NCI-H524 treated with DMSO at 0.1 percent for 48 hours (cell line): ENCODE measurements around the gene PDE1A.
"Not testable (repeated sequence)": the region's sequence is repeated elsewhere in the genome, so short reads cannot be mapped to it uniquely, and the experiment has no call there.

Experiments used
- DNase-seq: peaks from one replicate; lab custom pipeline; 2025; lab: John Stamatoyannopoulos, UW

Gene PDE1A

GRCh38 chr2:182358601-182359000 is 68.2 kb downstream of the PDE1A start:
- no peak for DNase-seq

GRCh38 chr2:182355815-182356214 is 71.0 kb downstream of the PDE1A start:
- no peak for DNase-seq

DNA sequence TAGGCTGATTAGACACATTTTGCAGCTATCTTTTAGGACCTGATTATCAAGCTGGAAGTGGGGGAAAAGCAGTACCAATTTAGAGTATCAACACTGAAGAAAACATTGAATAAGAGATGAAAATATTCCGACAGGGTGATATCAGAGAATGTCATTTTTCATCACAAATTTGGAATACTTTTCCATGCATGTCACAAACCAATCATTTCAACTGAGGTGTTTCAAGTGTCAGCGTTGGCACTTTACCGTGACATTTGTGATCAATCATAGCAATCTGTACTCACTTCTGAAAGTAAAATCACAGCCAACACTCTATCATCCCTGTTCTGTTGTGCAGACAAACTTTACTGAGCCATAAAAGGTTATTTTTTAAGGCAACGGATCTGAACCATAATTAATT is 75.4 kb downstream of the PDE1A start:
- DNase-seq: no peak

DNA sequence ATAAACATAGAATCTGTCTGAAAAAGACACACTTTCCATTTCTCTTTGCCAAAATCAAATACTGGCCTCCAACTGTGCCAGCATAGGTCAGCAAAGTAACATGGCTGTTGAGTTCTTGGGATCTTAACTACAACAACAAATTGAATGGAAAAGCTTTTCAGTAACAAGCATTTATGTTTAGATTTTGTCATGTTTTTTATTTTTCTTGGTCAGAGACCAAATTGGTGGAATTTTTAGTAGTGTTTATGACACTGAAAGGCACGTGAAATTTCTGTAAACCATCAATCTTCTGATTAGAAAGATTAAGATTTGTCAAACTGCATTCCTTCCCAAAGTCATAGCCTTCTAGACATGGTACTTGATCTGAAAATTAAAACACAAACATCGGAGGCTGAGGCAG is 77.6 kb downstream of the PDE1A start:
- DNase-seq: no peak

DNA sequence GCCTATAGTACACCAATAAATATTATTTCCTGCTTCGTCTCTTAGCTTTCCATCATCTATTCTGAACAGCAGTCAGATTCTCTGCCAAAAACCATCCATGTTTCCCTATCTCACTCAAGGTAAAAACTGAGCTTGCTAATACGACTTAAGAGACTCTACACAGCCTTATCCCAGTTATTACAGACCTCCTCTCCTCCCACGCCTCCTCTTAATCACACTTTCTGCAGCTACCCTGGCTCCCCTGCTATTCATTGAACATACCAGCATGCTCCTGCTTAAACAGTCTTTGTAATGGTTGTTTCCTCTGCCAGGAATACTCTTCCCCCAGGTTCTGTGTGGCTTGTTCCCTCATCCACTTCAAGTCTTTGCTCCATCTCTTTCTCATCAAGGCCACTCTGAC is 81.5 kb downstream of the PDE1A start:
- DNase-seq: no peak

DNA sequence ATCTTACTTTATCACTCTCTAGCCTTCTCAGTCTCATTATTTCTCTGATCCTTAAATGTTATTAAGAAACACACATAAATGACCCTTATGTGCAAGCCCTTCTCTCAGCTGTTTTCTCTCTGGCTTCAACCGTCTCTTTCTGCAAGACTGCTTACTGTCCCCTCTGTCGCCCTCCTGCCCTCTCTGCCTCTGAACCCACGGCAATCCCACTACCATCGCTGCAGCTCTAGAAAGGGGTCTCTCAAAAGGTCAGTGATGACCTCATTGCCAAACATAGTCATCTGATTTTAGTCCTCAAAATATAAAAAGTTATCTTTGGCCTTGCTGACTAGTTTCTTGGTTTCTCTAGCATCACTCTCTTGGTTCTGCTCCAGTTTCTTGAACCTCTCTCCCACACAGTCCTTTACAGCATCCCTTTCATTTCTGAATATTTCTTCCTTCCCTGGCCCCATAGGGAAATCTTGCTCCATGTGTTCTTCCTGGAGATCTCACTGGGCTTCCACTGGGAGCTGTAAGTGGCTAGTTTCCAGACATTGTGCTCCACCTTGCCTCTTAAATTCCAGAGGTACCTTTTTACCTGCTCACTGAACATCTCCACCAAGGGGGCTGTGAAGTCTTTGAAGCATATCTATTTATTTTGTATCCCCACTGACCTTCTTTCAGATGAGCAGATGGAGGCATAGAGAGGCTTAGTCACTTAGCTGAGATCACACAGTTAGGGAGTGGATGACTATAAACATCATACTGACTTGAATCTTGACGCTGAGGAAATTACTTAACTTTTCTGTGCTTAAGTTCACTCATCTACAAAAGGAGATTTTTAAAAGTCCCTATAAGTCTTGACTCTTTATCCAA is 96.2 kb downstream of the PDE1A start:
- DNase-seq: no peak

GRCh38 chr2:182324665-182325064 is 102.2 kb downstream of the PDE1A start:
- DNase-seq: no peak

DNA sequence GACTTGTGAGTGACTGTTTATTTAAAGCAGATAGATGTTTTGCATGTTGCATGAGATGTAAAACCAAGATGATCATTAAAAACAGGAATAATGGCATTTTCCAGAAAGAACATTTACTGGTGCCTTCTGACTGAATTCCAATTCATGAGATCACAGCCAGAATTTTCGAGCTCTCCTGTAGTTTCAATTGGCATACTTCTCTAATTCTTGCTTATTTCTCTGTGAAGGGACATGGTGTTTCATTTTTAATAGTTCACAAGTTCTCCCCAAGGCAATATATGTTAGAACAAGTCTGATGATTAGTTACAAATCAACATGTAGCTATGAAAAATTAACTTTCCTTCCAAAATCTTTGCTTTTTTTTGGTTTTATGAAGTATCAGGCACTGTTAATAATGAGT is 105.7 kb downstream of the PDE1A start:
- DNase-seq: no peak

- DNase-seq: no peak
Measured at GRCh38 chr2:182319556-182320505, 107.0 kb downstream of the PDE1A start.

GRCh38 chr2:182318466-182319220 is 108.2 kb downstream of the PDE1A start:
- no peak for DNase-seq

DNA sequence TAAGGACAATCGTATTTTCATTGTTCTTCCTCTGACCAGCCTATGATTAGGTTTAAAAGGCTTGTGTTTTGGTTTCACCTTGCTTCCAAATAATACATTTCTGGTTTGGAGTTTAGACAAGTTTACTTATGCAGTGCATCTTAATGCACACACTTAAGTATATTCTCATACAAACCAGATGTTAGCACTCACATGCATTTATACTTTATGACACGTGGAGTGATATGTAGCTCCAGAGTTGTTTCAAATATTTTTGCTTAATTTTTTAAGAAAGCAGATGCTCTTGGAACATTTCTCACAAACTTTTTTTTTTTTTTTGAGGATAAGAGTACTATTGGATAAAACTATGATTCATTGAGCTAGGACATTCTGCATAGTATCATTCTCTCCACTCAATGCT is 109.9 kb downstream of the PDE1A start:
- DNase-seq: no peak

- DNase-seq: no peak
Measured at GRCh38 chr2:182302972-182303371, 123.9 kb downstream of the PDE1A start.

DNA sequence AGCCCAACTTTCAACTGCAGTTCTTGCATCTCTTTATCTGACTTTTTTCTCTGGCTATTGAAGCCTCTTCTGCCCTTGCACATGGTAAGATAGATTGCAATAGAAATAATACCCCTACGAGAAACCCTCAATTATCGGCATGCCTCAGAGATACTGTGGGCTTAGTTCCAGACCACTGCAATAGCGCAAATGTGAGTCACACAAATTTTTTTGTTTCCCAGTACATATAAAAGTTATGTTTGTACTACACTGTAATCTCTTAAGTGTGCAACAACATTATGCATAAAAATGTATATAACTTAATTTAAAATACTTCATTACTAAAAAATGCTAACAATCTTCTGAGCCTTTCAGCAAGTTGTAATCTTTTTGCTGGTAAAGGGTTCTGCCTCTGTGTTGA is 124.7 kb downstream of the PDE1A start:
- no peak for DNase-seq

GRCh38 chr2:182301093-182301492 is 125.7 kb downstream of the PDE1A start:
- no peak for DNase-seq

DNA sequence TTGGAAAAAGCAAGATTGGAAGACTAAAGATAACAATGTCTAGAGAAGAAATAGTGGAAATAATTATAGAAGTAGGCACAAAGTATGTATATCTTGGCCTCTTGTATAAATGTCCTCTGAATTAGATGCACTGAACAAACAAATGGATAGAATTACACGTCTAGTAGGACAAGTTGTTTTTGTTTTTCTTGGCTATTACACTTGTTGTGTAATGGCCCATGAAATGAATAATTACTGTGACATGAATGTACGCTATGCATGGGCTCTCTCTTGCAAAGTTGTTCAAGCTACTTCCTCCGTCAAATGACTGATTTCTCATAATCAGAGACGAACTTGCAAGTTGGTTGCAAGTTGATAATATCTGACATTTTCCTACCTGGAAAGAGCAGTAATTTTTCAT is 126.2 kb downstream of the PDE1A start:
- no peak for DNase-seq

DNA sequence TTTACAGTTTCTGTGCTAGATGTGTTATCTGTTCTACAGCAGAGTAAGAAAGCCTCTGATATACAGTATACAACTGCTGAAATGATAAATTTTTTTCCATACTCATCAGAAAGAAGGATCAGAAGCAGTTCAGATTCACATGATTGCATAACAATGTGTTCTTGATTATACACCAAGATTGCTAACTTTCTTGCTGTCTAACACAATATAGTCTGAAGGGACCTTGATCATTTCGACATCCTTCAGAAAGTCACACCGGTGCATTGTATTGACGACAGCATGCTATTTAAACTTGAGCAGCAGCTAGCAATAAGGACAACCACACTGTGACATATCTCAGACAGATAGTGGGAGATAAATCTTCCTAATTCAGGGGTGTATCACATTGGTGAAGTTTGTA is 127.2 kb downstream of the PDE1A start:
- DNase-seq: no peak

DNA sequence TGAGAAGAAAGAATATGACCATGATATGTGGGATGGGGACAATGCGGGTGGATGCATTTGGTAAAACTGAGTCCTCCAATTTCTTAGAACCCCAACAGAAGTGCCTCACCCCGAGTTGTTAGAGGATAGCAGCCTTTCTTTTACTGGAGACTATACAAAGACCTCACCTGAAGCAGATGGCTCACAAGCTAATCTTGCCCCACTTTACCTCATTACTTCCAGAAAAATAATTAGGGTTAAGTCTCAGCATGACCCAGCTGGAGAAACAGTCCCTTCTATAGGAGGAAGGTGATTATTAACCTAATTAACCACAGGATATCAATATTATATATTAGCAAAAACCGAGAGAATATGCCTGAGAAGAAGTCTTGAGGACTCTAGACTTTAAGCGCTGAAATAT is 128.4 kb downstream of the PDE1A start:
- DNase-seq: peak; percentile 9

DNA sequence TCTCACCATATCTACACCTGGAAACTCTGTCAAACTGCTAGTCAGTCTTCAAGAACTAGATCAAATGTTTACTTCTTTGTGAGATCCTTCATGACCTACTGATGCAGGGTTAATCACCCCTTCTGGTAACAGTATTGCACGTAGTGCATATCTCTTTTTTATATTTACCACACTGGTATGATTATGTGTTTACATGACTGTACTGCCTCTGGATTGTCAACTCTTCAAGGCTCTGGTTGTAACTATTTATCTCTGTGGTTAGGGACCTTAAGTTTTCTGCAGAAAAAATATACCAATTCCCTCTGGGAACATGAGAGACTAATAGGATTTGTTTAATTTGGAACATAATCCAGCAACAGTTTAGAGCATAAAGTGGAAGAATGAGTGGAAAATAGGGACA is 135.5 kb downstream of the PDE1A start:
- DNase-seq: no peak

- DNase-seq: no peak
Measured at GRCh38 chr2:182283512-182283911, 143.3 kb downstream of the PDE1A start.

- no peak for DNase-seq
Measured at GRCh38 chr2:182281276-182281675, 145.6 kb downstream of the PDE1A start.

- DNase-seq: no peak
Measured at GRCh38 chr2:182280118-182280517, 146.7 kb downstream of the PDE1A start.

DNA sequence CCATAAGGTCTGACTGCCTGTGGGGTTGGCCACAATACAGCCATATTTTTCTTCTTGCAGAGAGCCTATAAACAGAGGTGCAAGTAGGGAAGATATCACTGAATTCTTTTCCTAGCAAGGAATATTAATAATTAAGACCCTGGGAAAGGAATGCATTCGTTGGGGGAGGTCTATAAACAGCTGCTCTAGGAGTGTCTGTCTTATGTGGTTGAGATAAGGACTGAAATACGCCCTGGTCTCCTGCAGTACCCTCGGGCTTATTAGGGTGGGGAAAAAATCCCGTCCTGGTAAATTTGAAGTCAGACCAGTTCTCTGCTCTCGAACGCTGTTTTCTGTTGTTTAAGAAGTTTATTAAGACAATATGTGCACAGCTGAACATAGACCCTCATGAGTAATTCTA is 150.2 kb downstream of the PDE1A start:
- DNase-seq: not testable (repeated sequence)
